Smooth muscle cell (in vitro differentiated cells): ENCODE results near the gene FBXW5. TPM values are rescaled to one million over a fixed set of nuclear protein-coding genes. Genes with fewer than 3 reads are reported as not detected.

Experiments
- DNase-seq: peaks from one replicate; lab custom pipeline; 2025; ENCODE audit not compliant: unreplicated experiment; lab: John Stamatoyannopoulos, UW
- H2AFZ ChIP-seq: fragments of 200-600 bp; sonication (generic); 2 replicates; pipeline ENCODE4 v1.6.0; 2016; ENCODE audit warnings: antibody characterized with exemption, low read depth, mild to moderate bottlenecking
- H3F3A ChIP-seq: fragments of 200-600 bp; sonication (generic); 2 replicates; pipeline ENCODE4 v1.6.0; 2017; ENCODE audit warnings: antibody characterized with exemption, low read depth
- H3K27ac ChIP-seq: fragments of 200-600 bp; sonication (generic); 2 replicates; pipeline ENCODE4 v1.5.1; 2016; ENCODE audit warnings: low read depth, mild to moderate bottlenecking
- H3K27me3 ChIP-seq: fragments of 200-600 bp; sonication (generic); 2 replicates; pipeline ENCODE4 v1.6.1; 2016; ENCODE audit warnings: low read depth, mild to moderate bottlenecking
- H3K36me3 ChIP-seq: fragments of 200-600 bp; sonication (generic); 2 replicates; pipeline ENCODE4 v1.5.1; 2016; ENCODE audit warnings: low read depth
- H3K4me1 ChIP-seq: fragments of 200-600 bp; sonication (generic); 2 replicates; pipeline ENCODE4 v1.5.1; 2016; ENCODE audit warnings: low read depth
- H3K4me2 ChIP-seq: fragments of 200-600 bp; sonication (generic); 2 replicates; pipeline ENCODE4 v1.6.0; 2016; ENCODE audit warnings: mild to moderate bottlenecking
- H3K4me3 ChIP-seq: fragments of 200-600 bp; sonication (generic); 2 replicates; pipeline ENCODE4 v1.5.1; 2016; ENCODE audit warnings: mild to moderate bottlenecking
- H3K79me2 ChIP-seq: fragments of 200-600 bp; sonication (generic); 2 replicates; pipeline ENCODE4 v1.6.0; 2016; ENCODE audit warnings: low read depth, mild to moderate bottlenecking
- H3K9ac ChIP-seq: fragments of 200-600 bp; sonication (generic); 2 replicates; pipeline ENCODE4 v1.6.0; 2016; ENCODE audit warnings: low read depth
- H3K9me3 ChIP-seq: fragments of 200-600 bp; sonication (generic); replicated peaks from 2 replicates; pipeline ENCODE4 v1.5.1; 2016; ENCODE audit warnings: low read depth
- H4K20me1 ChIP-seq: fragments of 200-600 bp; sonication (generic); 2 replicates; pipeline ENCODE4 v1.6.0; 2016; ENCODE audit warnings: low read depth
- WGBS: methylation state at CpG from one replicate; pipeline ENCODE4 v1.1.7; 2016; ENCODE audit warnings: low lambda C conversion rate; 5-methylcytosine and 5-hydroxymethylcytosine counted together
- polyA plus RNA-seq: library from polyadenylated mRNA; unstranded; fragments of >200 nt; fragmentation: Nextera tagmentation; extraction: Ambion mirVana; gene quantifications from 2 replicates; pipeline ENCODE4 v1.2.1, GENCODE V29; 2016
- total RNA-seq: library from RNA; depleted of rRNA; stranded (reverse); fragments of >200 nt; gene quantifications from 2 replicates; pipeline ENCODE4 v1.2.3, GENCODE V29; 2014
- TF ChIP-seq, protein P1 (sequence below): fragments of 200-600 bp; sonication (generic); IDR thresholded peaks from 2 replicates; pipeline ENCODE4 v1.5.1; 2017; ENCODE audit warnings: borderline replicate concordance, mild to moderate bottlenecking, antibody characterized with exemption; ENCODE audit not compliant: insufficient read depth, poor library complexity, severe bottlenecking

The FBXW5 gene
- total and polyA plus RNA-seq, 2 experiments from 2014 or later = 70.5 to 105 TPM

DNA sequence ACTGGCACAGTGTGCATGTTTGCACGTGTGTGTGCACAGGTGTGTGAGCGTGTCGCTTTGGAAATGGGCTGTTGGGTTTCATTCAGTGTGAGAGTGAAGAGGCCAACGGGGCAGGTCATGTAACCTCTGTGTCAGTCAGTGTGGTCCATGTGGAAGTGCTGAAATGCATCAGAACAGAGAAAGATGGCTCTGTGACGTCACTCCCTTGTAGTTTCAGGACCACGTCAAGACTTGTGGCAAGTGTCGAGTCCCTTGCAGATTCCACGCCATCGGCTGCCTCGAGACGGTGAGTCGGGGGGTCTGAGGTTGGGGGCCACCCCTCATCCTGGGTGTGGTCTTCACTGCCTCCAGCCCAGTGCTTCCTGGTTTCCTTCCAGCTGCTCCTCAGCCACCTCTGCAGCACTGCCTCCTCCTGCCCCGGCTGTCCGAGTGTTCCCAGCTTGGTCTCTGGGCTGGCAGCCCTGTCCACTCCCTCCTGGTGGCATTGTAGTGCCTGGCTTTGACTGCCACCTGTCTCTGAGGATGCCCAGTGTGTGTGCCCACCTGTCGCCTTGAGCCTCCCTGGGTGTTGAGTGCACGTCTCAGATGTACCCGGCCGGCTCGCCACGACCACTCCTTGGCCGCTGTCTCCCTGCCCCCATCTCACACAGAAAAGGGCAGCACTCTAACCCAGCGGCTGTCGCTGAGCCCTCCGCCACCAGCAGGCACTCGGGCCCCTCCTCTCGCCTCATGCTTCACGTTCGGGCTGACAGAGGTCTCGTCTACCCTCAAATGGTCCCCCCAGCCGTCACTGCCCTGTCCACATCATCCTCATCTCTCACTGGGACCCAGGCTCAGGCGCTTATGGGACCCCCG is 28.0 kb downstream of the FBXW5 start:
- H3K27me3 ChIP-seq = no peaks in the 10 kb centered on the region
- peaks cover under 1% of the 10 kb centered on the region for H4K20me1 ChIP-seq
- DNase-seq = no peak
- WGBS = 97% methylated on average over 31 of the region's 32 CpGs
- H3K4me3 ChIP-seq = no peak overlapping the region
- TF ChIP-seq, protein P1, sequence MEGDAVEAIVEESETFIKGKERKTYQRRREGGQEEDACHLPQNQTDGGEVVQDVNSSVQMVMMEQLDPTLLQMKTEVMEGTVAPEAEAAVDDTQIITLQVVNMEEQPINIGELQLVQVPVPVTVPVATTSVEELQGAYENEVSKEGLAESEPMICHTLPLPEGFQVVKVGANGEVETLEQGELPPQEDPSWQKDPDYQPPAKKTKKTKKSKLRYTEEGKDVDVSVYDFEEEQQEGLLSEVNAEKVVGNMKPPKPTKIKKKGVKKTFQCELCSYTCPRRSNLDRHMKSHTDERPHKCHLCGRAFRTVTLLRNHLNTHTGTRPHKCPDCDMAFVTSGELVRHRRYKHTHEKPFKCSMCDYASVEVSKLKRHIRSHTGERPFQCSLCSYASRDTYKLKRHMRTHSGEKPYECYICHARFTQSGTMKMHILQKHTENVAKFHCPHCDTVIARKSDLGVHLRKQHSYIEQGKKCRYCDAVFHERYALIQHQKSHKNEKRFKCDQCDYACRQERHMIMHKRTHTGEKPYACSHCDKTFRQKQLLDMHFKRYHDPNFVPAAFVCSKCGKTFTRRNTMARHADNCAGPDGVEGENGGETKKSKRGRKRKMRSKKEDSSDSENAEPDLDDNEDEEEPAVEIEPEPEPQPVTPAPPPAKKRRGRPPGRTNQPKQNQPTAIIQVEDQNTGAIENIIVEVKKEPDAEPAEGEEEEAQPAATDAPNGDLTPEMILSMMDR = no peak
- H3K4me2 ChIP-seq = no peak overlapping the region
- no peaks in the 10 kb centered on the region for H3K79me2 ChIP-seq
- H2AFZ ChIP-seq = no peak overlapping the region
- H3F3A ChIP-seq = no peaks in the 10 kb centered on the region
- H3K27ac ChIP-seq = no peak overlapping the region
- no peak overlapping the region for H3K9ac ChIP-seq
- no peaks in the 10 kb centered on the region for H3K9me3 ChIP-seq
- no peaks in the 10 kb centered on the region for H3K36me3 ChIP-seq
- no peaks in the 10 kb centered on the region for H3K4me1 ChIP-seq

GRCh38 chr9:136915632-136916329 is 28.8 kb downstream of the FBXW5 start:
- no peak overlapping the region for H2AFZ ChIP-seq
- H3K27ac ChIP-seq = no peak overlapping the region
- H3K27me3 ChIP-seq = no peaks in the 10 kb centered on the region
- H3K4me3 ChIP-seq = no peak overlapping the region
- no peaks in the 10 kb centered on the region for H3K79me2 ChIP-seq
- no peak for DNase-seq
- TF ChIP-seq, protein P1 = no peak
- H3K4me1 ChIP-seq = no peaks in the 10 kb centered on the region
- no peak overlapping the region for H3K4me2 ChIP-seq
- no peaks in the 10 kb centered on the region for H3K36me3 ChIP-seq
- H3F3A ChIP-seq = no peaks in the 10 kb centered on the region
- no peak overlapping the region for H3K9ac ChIP-seq
- no peaks in the 10 kb centered on the region for H3K9me3 ChIP-seq
- WGBS = 92% methylated on average over 21 of the region's 21 CpGs
- H4K20me1 ChIP-seq = peaks cover 3% of the 10 kb centered on the region

DNA sequence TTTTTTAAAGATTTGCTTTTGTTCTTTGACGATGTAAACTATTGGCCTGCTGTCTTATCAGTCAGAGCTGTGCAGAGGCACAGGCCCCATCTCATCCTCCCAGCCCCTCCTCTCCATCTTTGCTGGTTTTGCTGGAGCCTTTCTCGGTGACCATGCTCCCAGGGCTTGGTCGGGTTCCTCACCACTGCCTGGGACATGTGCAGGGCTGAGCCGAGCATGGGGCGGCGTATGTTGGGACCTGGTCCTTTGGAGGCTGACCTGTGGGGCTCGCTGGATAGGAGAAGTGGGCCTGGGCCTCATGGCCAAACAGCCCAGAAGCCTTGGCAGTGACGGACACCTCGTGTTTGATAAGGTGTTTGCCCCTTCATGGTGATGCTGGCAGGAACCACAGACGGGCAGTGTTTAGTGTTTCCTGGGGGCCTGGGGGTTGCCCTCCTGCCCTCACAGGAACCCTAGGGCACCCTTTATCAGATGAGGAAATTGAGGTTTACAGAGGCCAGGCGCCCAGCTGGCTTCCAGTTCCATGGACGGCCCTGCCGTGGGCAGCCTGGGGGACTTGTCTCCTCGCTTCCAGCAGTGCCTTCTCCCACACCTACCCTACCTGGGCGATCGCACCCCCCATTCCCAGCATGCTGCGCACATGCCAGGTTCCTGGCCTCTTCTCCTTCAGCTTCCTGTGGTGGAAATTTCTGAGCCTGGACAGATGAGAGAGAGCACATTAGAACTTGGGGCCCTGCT is 30.7 kb downstream of the FBXW5 start:
- no peaks in the 10 kb centered on the region for H3K79me2 ChIP-seq
- peaks cover 3% of the 10 kb centered on the region for H4K20me1 ChIP-seq
- H3F3A ChIP-seq = no peaks in the 10 kb centered on the region
- no peak overlapping the region for H3K4me2 ChIP-seq
- no peak overlapping the region for H2AFZ ChIP-seq
- no peaks in the 10 kb centered on the region for H3K27me3 ChIP-seq
- no peaks in the 10 kb centered on the region for H3K4me1 ChIP-seq
- no peak for DNase-seq
- TF ChIP-seq, protein P1 = no peak
- WGBS = 96% methylated on average over 17 of the region's 17 CpGs
- no peak overlapping the region for H3K9ac ChIP-seq
- no peak overlapping the region for H3K27ac ChIP-seq
- no peak overlapping the region for H3K4me3 ChIP-seq
- no peaks in the 10 kb centered on the region for H3K9me3 ChIP-seq
- H3K36me3 ChIP-seq = no peaks in the 10 kb centered on the region
